C4-2B (cell line): ENCODE results near the gene DKK3.

Source experiments
- ZFX ChIP-seq: fragments of 450-650 bp; IDR thresholded peaks from 2 replicates; pipeline ENCODE4 v1.6.1; 2017
- TF ChIP-seq, protein P1 (sequence below): fragments of 450-650 bp; conservative IDR thresholded peaks from 2 replicates; pipeline ENCODE4 v1.5.1; 2017; ENCODE audit warnings: mild to moderate bottlenecking

DNA sequence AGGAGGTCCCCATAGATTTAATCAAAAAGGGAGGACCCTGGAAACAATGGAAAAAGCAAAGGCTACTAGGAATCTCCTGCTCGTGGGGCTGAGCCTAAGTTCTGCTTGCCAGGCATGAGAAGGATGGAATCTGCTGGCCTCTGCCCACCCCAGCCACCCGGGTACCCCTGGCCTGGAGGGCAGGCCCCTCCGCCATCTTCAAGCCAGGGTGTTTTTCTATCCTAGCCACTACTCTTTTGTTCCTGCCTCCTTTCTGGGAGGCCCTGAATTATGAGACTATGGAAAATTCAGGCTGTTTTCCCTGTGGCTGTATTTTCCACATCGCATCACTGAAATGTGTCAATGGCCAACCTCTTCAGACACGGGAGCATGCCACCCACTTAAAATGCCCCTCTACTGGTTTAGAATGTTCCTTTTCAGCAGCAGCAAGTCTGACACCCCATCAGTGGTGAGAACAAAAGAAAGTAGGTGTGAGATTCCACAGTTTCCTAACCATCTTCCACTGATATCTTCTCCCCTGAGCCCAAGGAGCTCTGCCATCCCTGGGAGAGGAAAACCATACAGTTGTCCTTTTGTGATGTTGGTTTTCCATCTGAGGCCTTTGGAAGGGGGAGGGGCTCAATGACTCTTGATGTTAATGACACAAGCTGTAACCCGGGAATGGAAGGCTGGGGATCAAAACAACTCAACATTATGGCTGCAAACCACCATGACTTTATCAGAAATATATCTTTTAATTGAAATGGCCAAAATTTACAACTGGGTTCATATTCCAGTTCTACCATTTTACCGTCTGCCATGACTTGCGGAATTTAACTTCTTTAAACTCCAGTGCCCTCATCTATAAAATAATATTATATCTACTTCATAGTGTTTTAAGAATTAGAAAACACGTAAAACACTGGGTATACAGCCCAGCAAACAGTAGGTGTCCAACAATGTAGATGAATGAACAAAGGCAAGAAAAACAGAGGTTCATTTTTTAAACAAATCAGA lies 22.2 kb downstream of the DKK3 start:
- TF ChIP-seq, protein P1, sequence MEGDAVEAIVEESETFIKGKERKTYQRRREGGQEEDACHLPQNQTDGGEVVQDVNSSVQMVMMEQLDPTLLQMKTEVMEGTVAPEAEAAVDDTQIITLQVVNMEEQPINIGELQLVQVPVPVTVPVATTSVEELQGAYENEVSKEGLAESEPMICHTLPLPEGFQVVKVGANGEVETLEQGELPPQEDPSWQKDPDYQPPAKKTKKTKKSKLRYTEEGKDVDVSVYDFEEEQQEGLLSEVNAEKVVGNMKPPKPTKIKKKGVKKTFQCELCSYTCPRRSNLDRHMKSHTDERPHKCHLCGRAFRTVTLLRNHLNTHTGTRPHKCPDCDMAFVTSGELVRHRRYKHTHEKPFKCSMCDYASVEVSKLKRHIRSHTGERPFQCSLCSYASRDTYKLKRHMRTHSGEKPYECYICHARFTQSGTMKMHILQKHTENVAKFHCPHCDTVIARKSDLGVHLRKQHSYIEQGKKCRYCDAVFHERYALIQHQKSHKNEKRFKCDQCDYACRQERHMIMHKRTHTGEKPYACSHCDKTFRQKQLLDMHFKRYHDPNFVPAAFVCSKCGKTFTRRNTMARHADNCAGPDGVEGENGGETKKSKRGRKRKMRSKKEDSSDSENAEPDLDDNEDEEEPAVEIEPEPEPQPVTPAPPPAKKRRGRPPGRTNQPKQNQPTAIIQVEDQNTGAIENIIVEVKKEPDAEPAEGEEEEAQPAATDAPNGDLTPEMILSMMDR, result no peak
- no peak for TF ChIP-seq ZFX
